ENCODE measurements around the gene KIRREL3.

Gene KIRREL3

GRCh38 chr11:126870021-126870420 lies 130.5 kb downstream of the KIRREL3 start:
- no peak overlapping the region for H3K4me3 ChIP-seq (ENCODE audit: low read depth, low read length)
- in situ Hi-C loops (cut with HindIII; ENCODE audit: low sequenced_read_pairs): no loop called here
- DNase-seq (ENCODE audit: low read depth, low spot score): no peak
- no peak for TF ChIP-seq CTCF (IDR thresholded peaks at IDR 0.05; ENCODE audit: low read depth, low read length)

DNA sequence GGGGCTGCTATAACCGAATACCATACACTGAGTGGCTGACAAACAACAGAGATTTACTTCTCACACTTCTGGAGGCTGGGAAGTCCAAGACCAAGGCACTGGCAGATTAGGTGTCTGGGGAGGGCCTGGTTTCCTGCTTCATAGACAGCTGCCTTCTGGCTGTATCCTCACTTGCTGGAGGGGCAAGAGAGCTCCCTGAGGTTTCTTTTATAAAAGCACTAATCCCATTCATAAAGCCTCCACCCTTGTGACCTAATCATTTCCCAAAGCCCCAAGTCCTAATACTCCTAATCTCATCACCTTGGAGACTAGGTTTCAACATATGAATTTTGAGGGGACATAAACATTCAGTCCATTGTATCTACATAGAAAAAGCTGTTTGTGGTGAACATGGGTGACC lies 131.8 kb downstream of the KIRREL3 start:
- H3K4me3 ChIP-seq (ENCODE audit: low read depth, low read length): no peak overlapping the region
- no peak for DNase-seq (ENCODE audit: low read depth, low spot score)
- in situ Hi-C loops (cut with HindIII; ENCODE audit: low sequenced_read_pairs): no loop called here
- TF ChIP-seq CTCF (IDR thresholded peaks at IDR 0.05; ENCODE audit: low read depth, low read length): no peak

GRCh38 chr11:126864934-126865333 lies 135.6 kb downstream of the KIRREL3 start:
- no peak for TF ChIP-seq CTCF (IDR thresholded peaks at IDR 0.05; ENCODE audit: low read depth, low read length)
- no peak for DNase-seq (ENCODE audit: low read depth, low spot score)
- H3K4me3 ChIP-seq (ENCODE audit: low read depth, low read length): no peak overlapping the region
- in situ Hi-C loops (cut with HindIII; ENCODE audit: low sequenced_read_pairs): no loop called here

- H3K4me3 ChIP-seq (ENCODE audit: low read depth, low read length): no peak overlapping the region
- no peak for DNase-seq (ENCODE audit: low read depth, low spot score)
- in situ Hi-C loops (cut with HindIII; ENCODE audit: low sequenced_read_pairs): no loop called here
- no peak for TF ChIP-seq CTCF (IDR thresholded peaks at IDR 0.05; ENCODE audit: low read depth, low read length)
Observed at GRCh38 chr11:126863294-126863997, 137.1 kb downstream of the KIRREL3 start.

DNA sequence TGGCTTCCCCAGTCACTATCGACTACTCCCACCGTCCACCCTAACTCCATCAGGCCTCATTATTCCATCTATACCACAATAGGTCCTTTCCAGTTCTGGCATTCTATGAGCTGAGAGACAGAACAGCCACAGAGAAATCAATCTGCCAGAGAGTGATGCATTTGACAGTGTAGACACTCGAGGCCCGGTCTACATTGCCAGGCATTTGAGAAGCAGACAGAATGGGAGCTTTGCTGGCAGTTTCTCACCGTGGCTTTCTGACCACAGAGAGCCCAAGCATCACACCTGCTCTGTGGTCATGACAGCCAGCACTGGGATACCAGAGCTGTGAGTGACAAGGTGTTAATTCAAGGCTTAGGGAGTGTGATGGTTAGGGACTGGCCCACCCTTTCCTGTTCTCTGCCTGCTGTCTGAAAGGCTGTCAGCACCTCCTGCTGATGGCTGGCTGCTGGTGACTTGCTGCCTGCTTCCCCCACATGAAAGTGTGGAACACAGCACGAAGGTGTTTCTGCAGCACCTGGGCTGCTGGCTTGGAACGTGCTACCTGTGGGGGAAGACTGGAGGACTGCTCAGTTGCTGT lies 137.8 kb downstream of the KIRREL3 start:
- no peak for DNase-seq (ENCODE audit: low read depth, low spot score)
- H3K4me3 ChIP-seq (ENCODE audit: low read depth, low read length): no peak overlapping the region
- in situ Hi-C loops (cut with HindIII; ENCODE audit: low sequenced_read_pairs): no loop called here
- TF ChIP-seq CTCF (IDR thresholded peaks at IDR 0.05; ENCODE audit: low read depth, low read length): no peak

GRCh38 chr11:126861796-126862459 lies 138.6 kb downstream of the KIRREL3 start:
- in situ Hi-C loops (cut with HindIII; ENCODE audit: low sequenced_read_pairs): no loop called here
- no peak for TF ChIP-seq CTCF (IDR thresholded peaks at IDR 0.05; ENCODE audit: low read depth, low read length)
- DNase-seq (ENCODE audit: low read depth, low spot score): no peak
- H3K4me3 ChIP-seq (ENCODE audit: low read depth, low read length): no peak overlapping the region

All from astrocyte of the spinal cord (primary cell).